ENCODE measurements around the gene POLR2H. TPM values are rescaled to one million over a fixed set of nuclear protein-coding genes. Genes with fewer than 3 reads are reported as not detected.
A peak's percentile ranks its signal among the peaks of the same experiment; 100 is the strongest.

Gene POLR2H
- total and polyA plus RNA-seq, 4 donors, result 46.4 to 139 (median 82.4) TPM

DNA sequence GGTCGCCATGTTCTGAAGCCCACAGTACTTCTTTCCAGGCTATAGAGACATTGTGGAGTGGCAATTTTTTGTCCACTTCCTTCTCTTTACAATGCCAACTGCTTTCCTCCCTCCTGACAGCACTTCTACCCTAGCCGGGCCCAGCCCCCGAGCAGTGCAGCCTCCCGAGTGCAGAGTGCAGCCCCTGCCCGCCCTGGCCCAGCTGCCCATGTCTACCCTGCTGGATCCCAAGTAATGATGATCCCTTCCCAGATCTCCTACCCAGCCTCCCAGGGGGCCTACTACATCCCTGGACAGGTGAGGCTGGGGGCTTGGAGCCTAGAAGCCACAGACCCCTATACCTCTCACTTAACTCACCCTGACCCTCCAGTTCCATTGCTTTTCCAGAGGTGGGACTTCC, 44.3 kb upstream of the POLR2H start:
- peaks cover 3 to 30% (median 22%) of the 10 kb centered on the region in 5 donors for H3K4me1 ChIP-seq (ENCODE audit: control insufficient read depth in 5 of 5, insufficient read depth in 5 of 5, low read length in 5 of 5)
- ATAC-seq (ENCODE audit: insufficient read depth, low FRiP score), result no peak
- H3K9me3 ChIP-seq (ENCODE audit: control insufficient read depth in 4 of 4, insufficient read depth in 3 of 4, low read length in 3 of 4), result no peaks in the 10 kb centered on the region
- WGBS, 2 donors, result 54 to 63% methylated on average over 5 of the region's 5 CpGs
- H3K9ac ChIP-seq (ENCODE audit: insufficient read depth in 1 of 2, low read length in 2 of 2), result no peak overlapping the region
- H3K27ac ChIP-seq (ENCODE audit: low read depth in 1 of 2, low read length in 1 of 2), result no peak overlapping the region
- DNase-seq, result no peak
- TF ChIP-seq, protein P1, sequence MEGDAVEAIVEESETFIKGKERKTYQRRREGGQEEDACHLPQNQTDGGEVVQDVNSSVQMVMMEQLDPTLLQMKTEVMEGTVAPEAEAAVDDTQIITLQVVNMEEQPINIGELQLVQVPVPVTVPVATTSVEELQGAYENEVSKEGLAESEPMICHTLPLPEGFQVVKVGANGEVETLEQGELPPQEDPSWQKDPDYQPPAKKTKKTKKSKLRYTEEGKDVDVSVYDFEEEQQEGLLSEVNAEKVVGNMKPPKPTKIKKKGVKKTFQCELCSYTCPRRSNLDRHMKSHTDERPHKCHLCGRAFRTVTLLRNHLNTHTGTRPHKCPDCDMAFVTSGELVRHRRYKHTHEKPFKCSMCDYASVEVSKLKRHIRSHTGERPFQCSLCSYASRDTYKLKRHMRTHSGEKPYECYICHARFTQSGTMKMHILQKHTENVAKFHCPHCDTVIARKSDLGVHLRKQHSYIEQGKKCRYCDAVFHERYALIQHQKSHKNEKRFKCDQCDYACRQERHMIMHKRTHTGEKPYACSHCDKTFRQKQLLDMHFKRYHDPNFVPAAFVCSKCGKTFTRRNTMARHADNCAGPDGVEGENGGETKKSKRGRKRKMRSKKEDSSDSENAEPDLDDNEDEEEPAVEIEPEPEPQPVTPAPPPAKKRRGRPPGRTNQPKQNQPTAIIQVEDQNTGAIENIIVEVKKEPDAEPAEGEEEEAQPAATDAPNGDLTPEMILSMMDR (IDR thresholded peaks at IDR 0.05; ENCODE audit: control extremely low read depth, extremely low read depth), result no peak
- H3K36me3 ChIP-seq (ENCODE audit: control insufficient read depth in 4 of 4, insufficient read depth in 4 of 4, low read length in 4 of 4), result peaks cover 15 to 37% (median 20%) of the 10 kb centered on the region in 4 donors
- H3K27me3 ChIP-seq (ENCODE audit: control insufficient read depth in 3 of 3, insufficient read depth in 3 of 3, low read length in 2 of 3), result no peaks in the 10 kb centered on the region
- H3K4me3 ChIP-seq, result no peak overlapping the region

DNA sequence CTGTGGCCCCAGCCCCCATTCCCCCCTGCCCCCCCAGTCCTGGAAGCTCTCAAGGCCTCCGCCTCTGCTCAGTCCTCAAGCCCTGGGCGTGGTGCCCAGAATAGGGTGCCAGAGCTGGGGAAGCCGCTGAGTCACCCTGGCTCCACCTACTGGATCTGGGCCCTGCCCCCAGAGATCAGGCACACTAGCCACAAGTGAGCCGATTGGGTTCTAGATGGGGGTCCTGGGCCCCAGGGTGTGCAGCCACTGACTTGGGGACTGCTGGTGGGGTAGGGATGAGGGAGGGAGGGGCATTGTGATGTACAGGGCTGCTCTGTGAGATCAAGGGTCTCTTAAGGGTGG, 41.4 kb upstream of the POLR2H start:
- DNase-seq (peak; percentile 85 to 93 (median 87)), ATAC-seq (ENCODE audit: insufficient read depth, low FRiP score) (peak; percentile 87)
- Histone ChIP-seq H3K36me3 (ENCODE audit: control insufficient read depth in 4 of 4, insufficient read depth in 4 of 4, low read length in 4 of 4) (peaks cover 40 to 65% (median 44%) of the 10 kb centered on the region in 4 donors), H3K27me3 (ENCODE audit: control insufficient read depth in 3 of 3, insufficient read depth in 3 of 3, low read length in 2 of 3) (no peaks in the 10 kb centered on the region), H3K4me1 (ENCODE audit: control insufficient read depth in 5 of 5, insufficient read depth in 5 of 5, low read length in 5 of 5) (peaks cover 3 to 30% (median 22%) of the 10 kb centered on the region in 5 donors), H3K4me3 (no peak overlapping the region), H3K9ac (ENCODE audit: insufficient read depth in 1 of 2, low read length in 2 of 2) (no peak overlapping the region), H3K9me3 (ENCODE audit: control insufficient read depth in 4 of 4, insufficient read depth in 3 of 4, low read length in 3 of 4) (no peaks in the 10 kb centered on the region), H3K27ac (ENCODE audit: low read depth in 1 of 2, low read length in 1 of 2) (peak overlapping the region; percentile 66 to 73)
- 0 to 5% methylated on average over 4 of the region's 4 CpGs for WGBS, 2 donors
- TF ChIP-seq, protein P1 (IDR thresholded peaks at IDR 0.05; ENCODE audit: control extremely low read depth, extremely low read depth), result no peak

DNA sequence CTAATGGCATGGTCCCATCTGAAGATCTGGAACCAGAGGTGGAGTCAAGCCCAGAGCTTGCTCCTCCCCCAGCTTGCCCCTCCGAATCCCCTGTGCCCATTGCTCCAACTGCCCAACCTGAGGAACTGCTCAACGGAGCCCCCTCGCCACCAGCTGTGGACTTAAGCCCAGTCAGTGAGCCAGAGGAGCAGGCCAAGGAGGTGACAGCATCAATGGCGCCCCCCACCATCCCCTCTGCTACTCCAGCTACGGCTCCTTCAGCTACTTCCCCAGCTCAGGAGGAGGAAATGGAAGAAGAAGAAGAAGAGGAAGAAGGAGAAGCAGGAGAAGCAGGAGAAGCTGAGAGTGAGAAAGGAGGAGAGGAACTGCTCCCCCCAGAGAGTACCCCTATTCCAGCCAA, 39.8 kb upstream of the POLR2H start:
- Histone ChIP-seq H3K36me3 (ENCODE audit: control insufficient read depth in 4 of 4, insufficient read depth in 4 of 4, low read length in 4 of 4) (peaks cover 56 to 74% (median 59%) of the 10 kb centered on the region in 4 donors), H3K27me3 (ENCODE audit: control insufficient read depth in 3 of 3, insufficient read depth in 3 of 3, low read length in 2 of 3) (no peaks in the 10 kb centered on the region), H3K4me1 (ENCODE audit: control insufficient read depth in 5 of 5, insufficient read depth in 5 of 5, low read length in 5 of 5) (peaks cover 3 to 22% (median 12%) of the 10 kb centered on the region in 5 donors), H3K9me3 (ENCODE audit: control insufficient read depth in 4 of 4, insufficient read depth in 3 of 4, low read length in 3 of 4) (no peaks in the 10 kb centered on the region), H3K9ac (ENCODE audit: insufficient read depth in 1 of 2, low read length in 2 of 2) (no peak overlapping the region), H3K4me3 (no peak overlapping the region), H3K27ac (ENCODE audit: low read depth in 1 of 2, low read length in 1 of 2) (peak overlapping the region in 1 of 2 donors; percentile 27)
- TF ChIP-seq, protein P1 (IDR thresholded peaks at IDR 0.05; ENCODE audit: control extremely low read depth, extremely low read depth), result no peak
- 85 to 88% methylated on average over 5 of the region's 5 CpGs for WGBS, 2 donors
- no peak for DNase-seq
- ATAC-seq (ENCODE audit: insufficient read depth, low FRiP score), result no peak
